Embryonic facial prominence (tissue), 1 donor: ENCODE measurements around the gene VAV2.
"Not testable (repeated sequence)": the region's sequence is repeated elsewhere in the genome, so short reads cannot be mapped to it uniquely, and the experiment has no call there.

ENCODE experiments used
- DNase-seq: peaks from one replicate; pipeline ENCODE4 v3.0.0-alpha.2; 2016; ENCODE audit errors: extremely low spot score

Gene VAV2

DNA sequence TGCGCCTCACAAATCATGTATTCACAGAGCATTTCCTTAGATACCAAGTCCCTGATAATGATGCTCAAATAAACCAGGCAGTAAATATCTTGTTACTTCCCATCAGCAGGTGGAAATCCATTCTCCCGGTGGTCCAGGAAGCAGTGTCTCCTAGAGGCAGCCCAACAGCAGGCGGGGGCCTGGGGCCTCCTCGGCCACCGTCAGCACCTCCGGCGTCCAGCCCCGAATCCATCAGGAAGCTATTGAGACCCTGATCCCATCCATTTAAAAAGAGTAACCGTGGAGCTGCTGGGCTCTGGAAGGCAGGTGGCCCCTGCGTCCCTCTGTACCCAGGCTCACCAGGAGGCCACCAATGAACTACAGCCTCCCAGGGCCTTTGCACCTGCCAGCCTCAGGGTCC is 54.0 kb downstream of the VAV2 start:
- DNase-seq: no peak

DNA sequence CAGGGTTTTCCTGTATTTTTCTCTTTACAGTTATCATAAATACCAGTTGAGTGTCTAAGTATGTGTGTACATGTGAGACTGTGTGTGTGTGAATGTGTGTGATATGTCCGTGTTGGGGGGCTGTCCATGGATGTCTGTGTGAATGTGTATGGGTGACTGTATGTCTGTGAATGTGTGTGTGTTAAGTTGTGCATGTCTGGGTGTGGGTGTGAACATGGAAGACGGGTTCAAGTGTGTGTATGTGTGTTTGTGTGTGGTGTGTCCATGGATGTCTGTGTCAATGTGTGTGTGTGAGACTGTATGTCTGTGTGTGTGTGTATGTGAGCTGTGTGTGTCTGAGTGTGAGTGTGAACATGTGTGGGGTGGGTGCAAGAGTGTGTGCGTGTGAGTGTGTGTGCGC is 55.0 kb downstream of the VAV2 start:
- no peak for DNase-seq

DNA sequence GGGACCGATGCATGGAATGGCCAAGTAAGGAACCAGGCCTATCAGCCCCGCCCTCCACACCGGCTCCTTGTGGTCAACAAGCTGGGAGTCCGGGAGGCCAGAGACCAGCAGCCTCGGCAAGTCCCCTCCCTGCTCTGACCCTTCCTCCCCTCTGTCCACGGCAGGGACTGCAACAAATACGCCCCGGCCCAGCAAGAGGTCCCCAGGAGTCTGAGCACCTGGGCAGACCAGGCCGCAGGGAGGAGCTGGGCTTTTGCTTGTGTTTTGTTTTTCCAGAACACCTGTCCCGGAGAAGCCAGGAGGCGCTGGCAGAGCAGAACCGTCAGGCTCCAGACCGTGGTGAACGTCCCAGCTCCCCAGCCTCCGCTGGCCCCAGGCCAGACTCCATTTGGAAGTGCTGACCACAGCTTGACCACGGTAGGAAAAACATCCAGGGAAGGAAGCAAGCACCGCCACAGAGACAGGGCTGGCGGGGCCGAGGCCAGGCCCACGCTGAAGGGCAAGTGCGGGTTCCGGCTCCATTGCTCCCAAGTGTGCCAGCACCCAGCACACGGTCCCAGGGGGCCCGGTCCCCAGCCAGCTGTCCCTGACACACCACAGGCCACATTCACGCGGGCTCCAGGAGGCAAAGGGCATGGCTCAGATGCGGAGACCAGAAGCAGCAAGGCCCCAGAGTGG is 56.7 kb downstream of the VAV2 start:
- DNase-seq: no peak

DNA sequence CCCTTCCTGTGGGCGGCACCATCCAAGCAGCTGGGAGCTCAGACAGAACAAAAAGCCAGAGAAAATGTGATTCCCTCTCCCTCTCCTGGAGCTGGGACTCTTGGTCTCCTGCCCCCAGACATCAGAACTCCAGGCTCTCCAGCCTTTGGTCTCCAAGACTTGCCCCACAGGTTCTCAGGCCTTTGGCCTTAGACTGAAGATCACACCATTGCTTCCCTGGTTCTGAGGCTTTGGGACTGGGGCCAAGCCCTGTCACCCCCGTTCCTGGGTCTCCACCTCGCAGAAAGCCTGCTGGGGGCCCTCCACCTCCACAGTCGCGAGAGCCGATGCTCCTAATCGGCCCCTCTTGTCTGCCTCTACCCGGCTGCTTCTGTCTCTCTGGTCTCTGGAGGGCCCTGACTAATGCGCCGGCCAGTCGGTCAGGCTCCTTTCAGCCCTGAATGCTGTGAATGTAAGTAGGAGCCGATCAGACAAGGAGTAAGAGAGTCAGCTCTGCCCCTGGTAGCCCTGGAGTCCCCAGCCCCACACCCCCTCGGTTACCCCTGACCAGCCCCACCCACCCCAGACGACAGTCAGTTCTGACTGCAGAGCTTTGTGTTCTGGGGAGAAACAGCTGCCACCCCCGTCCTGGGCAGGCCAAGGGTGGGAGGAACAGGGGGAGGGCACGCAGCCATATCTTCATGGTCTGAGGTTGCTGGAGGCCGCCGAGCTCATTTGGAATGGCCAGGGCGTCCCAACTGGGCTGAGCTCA is 57.5 kb downstream of the VAV2 start:
- no peak for DNase-seq

DNA sequence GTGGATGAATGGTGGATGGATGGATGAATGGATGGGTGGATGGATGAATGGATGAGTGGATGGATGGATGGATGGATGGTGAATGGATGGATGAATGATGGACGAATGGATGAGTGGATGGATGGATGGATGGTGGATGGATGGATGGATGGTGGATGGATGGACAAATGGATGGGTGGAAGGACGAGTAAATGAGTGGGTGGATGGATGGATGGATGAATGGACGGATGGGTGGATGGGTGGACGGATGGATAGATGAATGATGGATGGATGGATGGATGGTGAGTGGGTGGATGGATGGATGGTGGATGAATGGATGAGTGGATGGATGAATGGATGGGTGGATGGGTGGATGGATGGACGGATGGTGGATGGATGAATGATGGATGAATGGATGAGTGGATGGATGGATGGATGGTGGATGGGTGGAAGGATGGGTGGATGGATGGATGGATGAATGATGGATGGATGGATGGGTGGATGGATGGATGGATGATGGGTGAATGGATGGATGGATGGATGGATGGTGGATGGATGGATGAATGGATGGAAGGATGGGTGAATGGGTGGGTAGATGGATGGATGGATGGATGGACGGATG is 58.6 kb downstream of the VAV2 start:
- no peak for DNase-seq

DNA sequence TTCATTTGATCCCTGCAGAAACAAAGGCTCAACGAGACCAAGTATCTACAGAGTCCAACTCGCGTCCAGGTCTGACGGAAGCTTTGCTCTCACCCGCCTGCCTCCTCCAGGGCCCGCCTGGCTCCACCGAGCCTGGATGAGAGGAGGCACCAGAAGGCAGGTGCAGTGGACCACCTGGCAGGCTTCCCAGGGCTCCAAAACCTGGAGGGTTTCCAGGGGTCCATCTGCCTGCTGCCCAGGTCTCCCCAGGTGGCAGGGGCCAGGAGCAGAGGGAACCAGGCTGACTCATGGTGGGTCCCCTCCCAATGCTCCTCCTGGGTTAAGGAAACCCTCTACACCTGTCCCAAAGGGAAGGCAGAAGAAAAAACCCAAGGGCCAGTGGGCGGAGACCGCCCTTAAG is 59.5 kb downstream of the VAV2 start:
- DNase-seq: no peak

DNA sequence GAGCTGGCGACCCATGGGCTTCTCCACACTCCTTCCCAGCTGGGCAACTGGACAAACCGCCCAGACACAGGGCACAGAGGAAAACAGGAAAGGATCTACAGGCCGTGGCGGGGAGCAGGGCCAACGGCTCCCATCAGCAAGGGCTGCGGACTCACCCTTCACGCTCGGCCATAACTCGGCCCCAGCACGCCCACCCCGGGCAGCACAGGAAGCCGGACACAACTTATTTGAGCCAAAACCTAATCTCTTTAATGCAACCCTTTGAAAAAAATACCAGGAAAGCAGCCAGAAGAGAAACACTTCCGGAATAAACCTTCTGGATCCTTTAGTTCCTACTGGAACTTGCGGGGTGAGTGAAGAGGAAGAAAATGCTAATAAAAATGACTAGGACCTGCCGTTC is 59.9 kb downstream of the VAV2 start:
- DNase-seq: no peak

DNA sequence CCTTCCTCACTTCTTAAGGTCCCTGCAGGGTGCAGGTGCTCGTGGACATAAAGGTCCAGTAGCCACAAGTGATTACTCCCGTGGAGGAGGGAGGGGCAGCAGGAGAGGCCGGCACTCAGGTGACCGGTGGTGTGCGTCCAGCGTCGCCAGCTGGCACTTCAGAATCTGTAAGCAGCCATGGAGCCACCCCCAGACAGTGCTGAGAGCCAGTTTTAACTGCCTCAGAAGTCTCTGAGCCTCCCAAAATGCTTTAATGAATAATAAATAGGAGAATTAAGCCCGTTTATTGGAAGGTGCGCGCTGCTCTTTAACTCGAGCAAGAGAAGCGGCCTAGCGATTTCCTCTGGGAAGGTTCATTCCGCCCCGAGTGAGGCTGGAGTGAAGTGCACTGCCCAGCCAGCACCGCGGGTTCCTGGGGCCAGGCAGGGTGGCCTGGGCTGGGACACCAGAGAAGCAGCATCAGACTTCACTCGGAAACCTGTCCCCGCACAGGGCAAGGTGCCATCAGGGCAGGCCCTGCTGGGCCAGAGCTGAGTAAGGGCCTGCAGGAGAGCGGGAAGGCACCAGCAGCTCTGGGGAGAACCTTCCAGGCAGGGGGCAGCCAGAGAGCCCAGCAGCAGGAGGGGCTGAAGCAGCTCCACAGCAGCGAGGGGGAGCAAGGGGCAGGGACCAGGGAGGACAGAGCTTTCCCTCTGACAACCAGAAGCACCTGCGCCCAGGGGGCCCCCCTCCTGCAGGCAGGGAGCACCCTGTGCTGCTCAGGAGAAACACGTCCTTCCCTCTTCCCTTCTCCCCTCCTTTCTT is 61.2 kb downstream of the VAV2 start:
- DNase-seq: no peak

DNA sequence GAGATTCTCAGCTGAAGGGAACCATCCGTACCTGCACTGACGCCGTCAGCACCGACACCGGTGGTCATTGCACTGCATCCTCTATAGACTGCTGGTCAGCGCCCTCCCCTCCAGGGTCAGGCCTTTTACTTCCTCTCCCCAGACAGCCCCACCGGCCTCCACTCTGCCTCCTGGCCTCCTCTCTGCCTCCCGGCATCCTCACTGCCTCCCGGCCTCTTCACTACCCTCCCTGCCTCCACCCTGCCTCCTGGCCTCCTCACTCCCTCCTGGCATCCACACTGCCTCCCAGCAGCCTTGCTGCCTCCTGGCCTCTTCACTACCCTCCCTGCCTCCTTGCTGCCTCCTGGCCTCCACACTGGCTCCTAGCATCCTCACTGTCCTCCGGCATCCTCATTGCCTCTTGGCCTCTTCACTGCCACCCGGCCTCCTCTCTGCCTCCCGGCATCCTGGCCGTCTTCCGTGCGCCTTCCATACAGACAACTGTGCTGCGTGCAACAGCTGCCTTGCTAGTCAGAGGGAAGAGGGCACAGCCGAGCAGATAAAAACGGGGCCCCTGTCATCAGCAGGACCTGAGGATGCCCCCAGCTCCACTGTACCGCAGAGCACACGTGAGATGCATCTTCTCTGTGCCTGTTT is 62.0 kb downstream of the VAV2 start:
- no peak for DNase-seq

DNA sequence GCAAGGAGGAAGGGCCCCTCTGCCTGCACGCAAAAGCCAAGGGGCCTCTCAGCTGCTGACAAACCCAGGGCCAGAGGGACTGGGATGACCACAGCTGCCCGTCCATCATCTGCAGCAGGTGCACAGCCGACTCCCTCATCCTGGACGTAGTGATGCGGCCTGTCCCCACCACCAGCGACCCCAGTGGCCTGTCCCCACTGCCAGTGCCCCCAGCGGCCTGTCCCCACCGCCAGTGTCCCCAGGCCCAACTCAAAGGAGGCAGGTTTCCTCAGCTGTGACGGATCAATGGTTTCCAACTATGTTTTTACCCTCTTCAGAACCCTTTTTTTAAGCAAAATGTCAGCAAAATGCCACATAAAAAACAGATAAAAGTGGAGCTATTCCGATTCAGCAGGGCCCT is 62.5 kb downstream of the VAV2 start:
- no peak for DNase-seq

DNA sequence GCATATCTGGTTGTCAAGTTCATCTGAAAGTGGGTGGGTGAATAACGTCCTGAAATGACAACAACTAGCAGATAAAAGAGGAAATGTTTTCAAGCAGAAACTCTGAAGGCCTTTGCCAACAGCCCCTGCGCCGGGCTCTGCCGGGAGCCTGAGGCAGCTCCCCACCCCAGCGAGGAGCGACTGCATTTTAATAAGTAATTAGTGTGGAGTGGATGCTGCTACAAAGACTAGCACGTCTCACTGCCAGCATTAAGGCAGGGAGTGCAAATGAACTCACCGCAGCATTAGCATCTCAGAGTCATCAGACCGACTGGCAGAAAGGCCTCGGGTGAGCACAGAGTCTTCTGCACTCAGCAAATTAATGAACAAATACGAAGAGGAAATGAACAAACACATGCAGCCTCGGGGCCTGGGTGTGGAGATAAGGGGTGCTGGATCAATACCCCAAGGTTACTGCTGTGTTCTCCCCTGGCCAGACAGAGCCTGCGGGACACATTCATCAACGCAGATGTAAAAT is 63.8 kb downstream of the VAV2 start:
- no peak for DNase-seq

DNA sequence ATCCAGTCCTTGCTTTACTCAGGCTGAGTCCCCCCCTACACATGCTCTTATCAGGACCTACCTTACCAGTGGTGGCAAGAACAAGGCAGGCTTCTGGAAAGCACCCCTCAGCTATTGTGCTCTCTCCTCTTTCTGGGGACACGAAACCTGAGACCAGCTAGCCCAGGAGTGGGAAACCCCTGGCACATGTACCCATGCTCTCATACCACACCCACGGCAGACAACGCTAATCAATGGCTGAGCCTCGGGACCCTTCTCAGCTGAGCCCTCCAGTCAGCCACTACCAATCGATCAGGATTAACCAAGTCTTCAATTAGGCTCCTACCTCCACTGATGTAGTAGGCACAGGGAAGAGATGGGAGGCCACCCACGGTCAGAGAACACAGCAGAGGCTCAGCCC is 65.1 kb downstream of the VAV2 start:
- no peak for DNase-seq

DNA sequence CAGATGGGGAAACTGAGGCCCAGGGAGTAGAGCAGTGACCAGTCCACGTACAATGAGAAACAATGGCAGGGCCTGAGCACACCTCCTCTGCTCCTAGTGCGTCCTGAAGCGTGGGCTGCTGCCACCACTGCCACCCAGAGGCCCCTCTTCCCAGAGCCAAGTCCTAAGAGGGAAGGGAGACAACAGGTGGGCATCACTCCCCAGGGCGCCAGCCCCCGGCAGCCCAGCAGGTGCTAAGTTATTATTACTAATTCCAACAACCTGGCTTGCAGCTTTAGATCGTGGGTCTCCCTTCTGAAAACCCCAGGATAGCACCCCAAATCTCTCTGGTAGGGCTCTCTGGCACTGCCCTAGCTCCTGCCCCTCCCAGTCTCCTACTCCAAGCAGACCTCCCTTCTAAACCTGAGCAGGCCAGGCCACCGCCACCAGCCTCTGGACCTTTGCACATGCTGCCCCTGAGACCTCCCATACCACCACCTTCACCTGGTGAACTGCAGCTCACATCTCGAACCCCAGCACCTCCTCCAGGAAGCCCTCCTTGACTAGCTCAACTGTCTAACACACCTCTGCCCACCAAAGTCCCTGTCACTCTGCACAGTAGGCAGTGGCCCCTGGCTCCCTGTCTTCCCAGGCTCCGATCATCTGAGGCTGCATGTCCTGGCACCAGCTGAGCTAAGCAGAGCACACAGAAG is 65.8 kb downstream of the VAV2 start:
- no peak for DNase-seq

DNA sequence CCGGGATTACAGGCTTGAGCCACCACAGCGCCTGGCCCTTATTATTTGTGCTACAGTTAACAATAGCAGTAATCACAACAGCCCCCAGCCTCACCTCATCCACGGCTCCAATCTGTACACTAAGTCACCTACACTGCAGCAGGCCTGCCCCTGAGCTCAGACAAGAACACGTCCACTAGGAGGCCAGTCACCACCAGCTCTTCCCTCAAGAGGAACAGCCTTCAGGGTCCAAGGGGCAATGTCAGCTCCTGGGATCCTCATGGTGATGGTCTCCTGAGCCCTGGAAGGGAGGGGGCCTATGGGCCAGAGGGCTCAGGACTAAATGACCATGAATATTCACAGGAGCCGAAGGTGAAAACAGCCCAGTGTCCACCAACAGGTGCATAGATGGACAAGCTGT is 67.7 kb downstream of the VAV2 start:
- DNase-seq: no peak

DNA sequence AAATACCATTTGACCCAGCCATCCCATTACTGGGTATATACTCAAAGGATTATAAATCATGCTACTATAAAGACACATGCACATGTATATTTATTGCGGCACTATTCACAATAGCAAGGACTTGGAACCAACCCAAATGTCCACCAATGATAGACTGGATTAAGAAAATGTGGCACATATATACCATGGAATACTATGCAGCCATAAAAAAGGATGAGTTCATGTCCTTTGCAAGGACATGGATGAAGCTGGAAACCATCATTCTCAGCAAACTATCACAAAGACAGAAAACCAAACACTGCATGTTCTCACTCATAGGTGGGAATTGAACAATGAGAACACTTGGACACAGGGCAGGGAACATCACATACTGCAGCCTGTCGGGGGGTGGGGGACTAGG is 68.5 kb downstream of the VAV2 start:
- not testable (repeated sequence) for DNase-seq

DNA sequence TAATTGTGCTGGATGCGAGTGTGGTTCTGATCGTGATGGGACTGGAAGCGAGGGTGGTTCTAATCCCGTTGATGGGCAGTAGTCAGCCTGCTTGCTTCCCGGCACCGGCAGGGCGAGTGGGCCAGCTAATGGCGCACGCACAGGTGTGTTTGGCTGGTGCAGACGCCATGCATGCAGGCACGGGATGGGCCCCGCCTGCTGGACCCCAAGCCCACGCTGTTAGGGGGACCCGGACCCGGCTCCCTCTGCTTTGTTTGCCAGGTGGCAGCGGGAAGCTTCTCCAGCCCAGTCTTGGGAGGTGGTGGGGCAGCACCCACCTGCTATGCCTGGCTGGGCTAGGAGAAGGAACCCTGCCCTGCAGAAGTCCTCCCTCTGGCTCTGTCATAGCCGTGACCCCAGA is 70.3 kb downstream of the VAV2 start:
- DNase-seq: no peak

DNA sequence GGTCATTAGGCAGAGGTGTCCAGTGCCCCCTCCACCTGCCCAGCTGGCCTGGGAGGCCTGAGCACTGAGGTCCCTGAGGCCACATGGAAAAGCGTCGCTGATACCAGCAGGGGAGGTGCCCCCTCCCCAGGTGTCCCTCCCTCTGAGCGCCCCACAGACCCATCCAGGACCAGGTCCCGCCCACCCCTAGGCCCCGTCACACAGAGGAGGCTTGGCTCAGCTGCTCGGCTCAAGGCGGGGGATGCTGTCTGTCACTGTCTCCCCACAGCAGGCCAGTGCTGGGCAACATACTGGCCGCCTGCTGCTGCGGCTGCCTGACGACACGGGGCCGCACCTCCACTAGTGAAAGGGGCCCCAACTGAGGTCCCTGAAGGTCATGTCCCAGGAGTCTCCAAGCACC is 71.7 kb downstream of the VAV2 start:
- DNase-seq: no peak

DNA sequence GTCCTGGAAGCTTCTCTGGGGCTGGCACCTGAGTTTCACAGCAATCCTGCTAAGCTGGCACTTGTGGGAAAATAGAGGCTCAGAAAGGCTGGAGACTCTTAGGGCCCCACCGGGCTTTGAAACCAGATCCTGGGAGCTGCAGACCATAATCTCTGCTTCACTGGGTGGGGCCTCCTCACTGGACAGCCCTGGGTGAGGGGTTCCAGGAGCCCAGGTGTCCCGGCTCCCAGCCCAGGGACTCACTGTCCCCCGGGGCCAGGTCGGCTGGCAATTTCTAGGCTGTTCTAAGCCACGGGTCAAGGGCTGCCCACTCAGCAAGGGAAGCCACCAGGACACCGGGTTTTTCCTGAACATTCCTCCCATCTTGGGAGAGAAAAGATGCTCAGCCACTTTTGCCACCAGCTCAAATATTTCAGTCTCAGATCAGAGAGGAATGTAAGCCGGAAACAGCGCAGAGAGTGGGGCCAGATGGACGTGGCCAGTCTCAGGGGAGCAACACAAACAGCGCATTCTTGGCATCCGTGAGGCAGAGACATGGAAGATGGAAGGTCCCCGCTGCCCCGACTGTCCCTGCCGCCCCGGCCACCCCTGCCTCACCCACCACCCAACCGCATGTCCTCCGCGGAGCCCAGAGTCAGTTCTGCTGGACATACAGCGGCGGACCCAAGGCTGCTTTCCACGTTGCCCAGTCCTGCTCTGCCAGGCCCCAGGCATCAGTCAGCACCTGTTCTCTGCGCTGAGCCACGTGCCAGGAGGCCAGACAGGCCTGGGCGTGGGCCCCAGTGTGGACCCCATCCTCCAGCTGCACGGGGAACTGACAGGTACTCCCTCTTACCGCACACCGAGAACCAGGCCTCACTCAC is 72.6 kb downstream of the VAV2 start:
- DNase-seq: no peak

DNA sequence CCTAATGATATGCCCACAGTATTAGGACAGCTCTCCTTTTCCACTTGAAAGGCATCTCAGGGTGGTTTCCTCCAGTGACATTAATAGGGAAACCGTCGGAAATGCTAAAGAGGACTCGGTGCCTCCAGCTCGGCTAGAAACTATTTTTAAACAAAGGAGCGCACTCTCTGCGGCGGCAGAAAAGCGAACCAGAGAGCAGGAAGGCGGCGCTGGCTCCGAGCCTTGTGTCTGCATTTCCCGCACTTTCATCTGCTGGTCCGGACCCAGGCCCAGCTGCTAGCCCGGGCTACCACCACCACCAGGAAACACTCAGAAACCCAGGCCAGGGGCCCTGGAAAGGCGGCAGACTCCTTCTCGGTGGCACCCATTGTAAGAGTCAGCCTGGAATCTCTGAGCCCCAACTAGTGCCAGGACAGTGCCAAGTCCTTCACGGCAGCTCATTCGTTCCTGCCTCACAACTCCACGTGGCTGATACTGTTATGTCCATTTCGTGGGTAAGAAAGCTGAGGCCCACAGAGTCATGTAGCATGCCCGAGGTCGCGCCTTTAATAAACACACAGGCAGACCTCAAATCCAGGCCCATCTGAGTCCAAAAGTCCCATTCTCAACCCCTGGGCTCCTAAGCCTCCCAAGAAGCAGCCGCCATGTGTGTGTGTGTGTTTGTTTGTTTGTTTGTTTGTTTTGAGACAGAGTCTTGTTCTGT is 73.9 kb downstream of the VAV2 start:
- no peak for DNase-seq

DNA sequence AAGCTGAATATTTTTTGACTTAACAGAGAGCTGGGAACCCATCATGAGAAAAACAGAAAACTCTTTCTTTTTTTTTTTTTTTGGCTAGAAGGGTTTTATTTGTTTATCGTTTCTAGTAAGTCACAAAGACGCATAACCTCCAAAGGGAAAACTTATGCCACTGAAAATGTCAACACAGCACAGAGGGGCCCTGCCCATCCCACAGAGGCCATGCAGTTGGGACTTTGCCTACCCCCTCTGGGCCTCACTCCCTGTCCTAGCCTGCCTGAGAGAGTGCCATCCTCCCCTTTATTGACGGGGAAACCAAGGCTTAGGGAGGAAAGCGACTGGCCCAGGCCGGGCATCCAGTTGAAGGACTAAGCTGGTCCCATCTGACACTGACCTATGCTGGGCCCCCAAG is 74.7 kb downstream of the VAV2 start:
- no peak for DNase-seq
